HS-27A (cell line): ENCODE data around the gene GRB7.
"Not testable (repeated sequence)": the region's sequence is repeated elsewhere in the genome, so short reads cannot be mapped to it uniquely, and the experiment has no call there.

Source experiments
- DNase-seq: peaks from one replicate; pipeline ENCODE4 v3.0.0-alpha.2; 2012; ENCODE audit warnings: low read depth, missing footprints

GRB7 gene

DNA sequence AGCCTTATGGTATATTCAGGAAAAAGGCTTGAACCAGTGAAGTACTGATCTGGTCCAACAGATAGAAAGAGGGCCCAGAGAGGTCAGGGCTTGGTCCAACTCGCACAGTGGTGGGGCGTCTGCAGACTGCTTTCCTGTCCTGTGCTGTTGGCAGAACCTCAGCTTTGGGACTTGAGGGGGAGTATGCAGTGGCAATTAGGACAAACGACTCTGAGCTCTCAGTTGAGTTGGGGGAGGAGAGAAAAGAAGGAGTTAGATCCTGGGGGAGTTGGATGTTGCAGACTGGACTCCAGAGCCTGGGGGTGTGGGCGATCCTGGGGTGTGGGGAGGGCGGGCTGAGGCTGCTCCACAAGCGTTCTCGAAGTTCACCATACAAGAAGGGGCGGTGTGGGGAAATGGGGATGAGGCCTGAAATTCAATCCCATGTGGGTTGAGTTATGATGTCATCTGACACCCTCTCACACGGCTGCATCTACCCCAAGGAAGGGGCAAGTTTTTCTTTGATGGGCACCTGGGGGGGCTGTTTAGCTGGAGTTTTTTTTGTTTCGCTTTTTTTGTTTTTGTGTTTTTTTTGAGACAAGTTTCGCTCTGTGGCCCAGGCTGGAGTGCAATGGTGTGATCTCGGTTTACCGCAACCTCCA, 14.6 kb downstream of the GRB7 start:
- no peak for DNase-seq

DNA sequence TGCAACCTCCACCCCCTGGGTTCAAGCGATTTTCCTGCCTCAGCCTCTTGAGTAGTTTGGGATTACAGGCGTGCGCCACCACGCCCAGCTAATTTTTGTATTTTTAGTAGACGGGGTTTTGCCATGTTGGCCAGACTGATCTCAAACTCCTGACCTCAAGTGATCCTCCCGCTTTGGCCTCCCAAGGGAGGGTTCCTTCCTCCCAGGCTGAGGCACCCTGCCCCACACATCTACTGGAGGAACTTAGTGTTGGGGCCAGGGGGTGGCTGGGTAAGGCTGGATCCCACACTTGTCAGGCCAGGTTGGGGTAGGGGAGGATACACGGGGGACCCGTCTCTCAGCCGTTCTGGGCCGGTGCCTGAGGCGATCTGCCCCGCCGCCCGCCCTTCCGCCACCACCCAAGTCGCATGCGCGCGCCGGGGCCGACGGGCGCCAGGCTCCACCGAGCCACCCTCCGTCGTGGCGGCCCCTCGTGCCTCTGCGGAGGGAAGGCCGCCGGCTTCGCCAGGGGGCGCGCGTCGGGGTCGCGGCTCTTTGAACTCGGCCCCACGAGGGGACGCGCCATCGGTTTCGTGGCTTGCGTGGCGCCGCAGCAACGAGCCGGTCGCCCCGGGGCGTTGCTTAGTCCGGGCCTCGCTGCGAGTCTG, 15.9 kb downstream of the GRB7 start:
- DNase-seq = no peak

DNA sequence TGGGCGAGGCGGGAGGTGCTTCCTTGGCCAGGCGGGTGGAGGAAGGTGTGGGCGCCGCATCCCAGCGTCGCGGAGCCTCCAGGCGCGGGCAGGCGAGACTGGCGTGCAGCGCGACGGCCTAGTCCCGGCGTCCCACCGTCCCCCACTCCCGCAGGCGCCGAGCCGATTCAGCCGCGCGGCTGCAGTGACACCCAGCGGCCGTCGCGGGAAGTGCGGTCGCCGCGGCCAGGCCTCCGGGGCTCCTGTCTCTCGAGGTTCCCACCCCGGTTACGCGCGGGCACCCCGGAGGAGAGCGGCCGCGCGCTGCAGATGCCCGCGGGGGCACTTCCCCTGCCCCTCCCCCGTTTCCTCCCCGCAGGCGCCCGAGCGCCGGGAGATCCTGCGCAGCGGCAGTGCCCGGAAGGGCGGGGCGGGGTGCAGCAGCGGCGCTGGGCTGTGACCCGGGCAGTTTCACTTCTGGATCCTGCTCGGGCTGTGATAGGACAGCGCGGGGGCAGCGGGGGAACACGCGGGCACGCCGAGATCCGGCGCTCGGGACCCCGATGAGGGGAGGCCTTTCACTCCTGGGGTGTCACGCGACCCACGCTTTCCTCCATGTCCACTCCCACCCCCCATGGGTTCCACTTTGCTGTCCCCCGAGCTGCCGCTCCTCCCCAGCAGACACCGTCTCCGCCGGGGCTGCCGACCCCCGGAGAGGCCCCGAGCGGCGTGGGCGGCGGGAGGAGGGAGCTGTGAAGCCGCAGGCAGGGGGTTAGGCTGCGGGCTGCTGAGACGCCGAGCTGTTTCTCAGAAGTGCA, 16.6 kb downstream of the GRB7 start:
- DNase-seq = peak; percentile 56

DNA sequence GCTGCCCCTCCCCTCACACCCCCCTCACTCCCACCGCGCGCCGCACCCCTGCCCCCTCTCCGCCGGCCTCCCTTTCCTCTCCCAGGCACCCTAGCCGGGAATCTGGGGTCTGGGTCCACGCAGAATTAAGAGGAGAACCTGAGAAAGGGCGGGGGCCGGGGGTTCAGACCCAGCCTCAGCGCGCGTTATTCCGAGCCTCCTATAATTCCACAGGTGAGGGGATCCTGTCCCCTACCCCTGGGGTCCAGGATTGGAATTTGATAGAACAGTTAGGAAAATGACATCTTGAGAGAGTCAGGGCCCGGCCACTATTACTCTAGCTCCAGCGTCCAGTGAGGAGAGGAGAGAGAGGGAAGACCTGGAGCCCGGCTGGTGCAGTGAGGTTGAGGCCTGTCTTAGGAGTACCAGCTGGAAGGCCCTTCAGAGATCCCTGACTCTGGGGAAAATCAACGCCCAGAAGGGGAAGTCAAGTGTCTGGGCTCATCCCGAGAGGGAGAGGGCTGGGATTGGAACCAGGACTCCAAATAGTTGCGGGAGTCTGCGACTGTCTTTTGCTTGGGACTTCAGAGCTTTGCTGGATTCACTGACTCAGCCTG, 17.3 kb downstream of the GRB7 start:
- no peak for DNase-seq

DNA sequence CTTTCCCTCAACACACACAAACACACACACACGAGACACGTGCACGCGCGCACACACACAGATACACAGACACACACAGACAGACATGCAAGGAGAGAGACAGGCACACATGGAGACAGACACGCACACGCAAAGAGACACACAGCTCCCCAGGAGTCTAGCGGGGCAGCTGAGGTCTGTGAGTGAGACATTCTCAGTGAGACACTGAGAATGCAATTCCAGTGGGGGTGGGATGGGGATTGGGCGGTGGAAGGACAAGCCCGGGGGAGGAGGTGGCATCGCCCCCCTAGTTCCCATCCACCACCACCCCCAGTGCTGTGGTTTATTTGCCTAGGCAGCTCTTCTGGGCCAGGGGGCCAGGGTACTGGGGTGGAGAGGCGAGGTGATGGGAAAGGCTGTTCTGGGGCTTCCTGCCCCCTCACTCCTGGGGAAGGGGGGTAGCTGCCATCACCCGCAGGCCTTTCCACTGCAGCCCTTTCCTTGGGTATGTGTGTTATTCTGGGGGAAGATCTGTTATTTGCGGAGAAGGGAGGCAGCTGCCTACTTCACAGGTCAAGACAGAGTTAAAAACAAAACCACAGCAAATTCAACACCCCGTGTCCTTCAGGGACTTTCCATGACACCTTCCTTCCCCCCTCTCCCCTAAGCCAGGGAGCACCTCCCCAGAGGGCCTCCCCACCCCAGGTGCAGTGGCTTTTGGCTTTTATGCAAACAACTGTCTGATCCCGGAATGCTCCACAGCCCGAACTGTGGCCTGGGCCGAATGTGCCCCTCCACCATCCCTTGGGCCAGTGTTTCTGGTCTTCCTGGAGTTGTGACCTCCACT, 18.0 kb downstream of the GRB7 start:
- DNase-seq = no peak

DNA sequence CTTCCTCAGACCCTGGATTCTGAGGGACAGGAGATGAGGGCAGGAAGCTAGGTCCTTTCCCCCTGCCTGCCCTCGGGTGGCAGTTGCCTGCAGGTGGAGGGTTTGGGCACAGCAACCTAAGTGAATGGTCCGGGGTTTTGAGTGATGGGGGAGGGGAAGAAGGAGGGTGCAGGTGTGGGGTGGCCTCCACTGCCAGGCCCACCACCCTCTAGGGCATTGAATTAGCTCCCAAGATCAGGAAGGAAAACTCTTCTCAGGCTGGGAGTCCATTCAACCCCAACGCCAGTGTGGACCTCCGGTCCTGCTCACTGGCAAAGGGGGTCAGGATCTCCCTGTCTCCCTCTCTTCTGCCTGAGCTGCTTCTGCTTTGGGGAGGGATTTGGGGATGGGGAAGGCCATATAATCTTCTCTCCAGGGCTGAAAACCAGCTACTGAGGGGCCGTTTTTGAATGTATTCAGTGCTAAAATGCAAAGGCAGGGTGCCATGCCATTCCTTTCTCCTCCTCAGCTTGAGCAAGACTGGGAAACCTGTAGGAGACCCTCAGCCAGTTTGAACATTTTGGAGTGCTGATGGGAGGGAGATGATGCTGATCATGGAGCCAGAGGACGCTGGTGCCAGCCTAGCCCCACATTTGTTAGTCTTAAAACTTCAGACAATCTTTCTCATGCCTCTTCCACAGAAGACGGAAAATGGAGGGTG, 18.8 kb downstream of the GRB7 start:
- DNase-seq = no peak

DNA sequence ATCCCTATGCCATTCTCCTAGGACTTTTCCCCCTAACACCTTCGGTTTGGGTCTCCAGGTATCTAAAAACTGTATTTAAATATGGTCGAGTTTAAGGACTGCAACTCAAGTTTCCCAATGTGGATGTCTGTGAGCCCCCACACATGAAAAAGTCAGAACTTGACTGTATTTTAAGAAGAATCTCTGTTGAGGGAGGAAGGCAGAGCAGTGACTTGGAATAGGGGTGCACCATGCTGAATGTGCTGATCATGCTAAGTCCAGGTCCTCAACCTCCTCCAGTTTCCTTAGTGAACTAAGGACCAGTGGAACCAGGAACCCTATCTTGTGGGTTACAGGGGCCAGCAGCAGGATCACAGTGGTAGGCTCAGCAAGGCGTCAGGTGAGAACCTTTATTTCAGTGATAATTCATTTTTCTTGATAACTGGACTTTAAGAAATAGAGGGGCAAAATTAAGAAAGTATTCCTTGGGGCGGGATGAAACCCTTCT, 19.5 kb downstream of the GRB7 start:
- DNase-seq = no peak

DNA sequence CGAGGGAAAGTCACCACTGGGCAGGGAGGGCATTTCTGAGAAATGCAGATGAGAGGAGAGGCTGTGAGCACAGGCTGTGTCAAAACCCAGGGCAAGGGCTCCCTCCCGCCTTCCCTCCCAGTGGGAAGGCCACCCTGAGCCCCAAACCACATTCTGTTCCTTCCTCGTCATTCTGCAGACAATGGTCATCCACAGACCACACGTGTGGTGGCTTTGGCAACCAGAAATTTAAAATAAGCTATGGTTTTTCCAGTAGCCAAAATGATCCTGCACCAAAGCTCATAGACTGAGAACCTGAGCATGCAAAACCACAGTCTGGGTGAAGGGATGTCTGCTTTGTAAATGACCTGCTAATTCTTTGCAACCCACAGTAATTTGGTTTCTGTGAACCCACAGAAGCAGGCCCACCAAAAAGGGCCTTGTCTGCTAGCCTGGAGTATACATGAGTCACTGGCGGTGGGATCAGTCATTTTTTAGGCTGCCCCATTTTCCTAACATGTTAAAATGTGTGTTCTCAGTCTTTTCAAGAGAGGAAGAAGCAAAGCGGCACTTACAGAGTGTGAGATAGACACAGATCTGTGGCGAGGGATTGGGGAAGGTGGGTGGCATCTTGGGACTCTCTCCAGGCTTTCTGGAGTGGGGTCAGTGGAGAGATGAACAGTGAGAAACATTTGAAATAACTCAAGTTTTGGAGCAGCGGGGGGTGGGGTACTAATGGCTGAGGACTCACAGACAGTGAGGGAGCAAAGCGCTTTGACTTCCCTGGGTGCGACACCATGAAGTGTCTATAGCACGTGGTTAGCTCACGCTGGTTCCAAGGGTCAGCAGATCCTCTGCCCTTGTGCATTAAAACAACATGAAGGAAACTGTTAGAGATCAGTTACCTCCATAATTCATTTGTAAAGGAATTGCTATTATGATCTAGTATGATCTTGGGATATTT, 20.5 kb downstream of the GRB7 start:
- DNase-seq = no peak

DNA sequence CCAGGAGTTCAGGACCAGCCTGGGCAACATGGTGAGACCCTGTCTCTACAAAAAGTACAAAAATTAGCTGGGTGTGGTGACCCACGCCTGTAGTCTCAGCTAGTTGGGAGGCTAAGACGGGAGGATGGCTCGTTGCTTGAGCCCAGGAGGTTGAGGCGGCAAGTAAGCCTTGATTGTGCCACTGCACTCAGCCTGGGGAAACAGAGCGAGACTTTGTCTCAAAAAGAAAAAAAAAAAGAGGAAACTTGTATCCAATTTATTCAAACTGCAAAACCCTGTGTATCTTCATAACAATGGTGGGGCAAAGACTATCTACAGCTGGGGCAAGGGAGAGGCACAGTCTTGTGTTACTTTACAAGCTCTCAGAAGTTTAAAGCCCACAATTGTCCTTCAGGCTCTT, 21.5 kb downstream of the GRB7 start:
- no peak for DNase-seq

DNA sequence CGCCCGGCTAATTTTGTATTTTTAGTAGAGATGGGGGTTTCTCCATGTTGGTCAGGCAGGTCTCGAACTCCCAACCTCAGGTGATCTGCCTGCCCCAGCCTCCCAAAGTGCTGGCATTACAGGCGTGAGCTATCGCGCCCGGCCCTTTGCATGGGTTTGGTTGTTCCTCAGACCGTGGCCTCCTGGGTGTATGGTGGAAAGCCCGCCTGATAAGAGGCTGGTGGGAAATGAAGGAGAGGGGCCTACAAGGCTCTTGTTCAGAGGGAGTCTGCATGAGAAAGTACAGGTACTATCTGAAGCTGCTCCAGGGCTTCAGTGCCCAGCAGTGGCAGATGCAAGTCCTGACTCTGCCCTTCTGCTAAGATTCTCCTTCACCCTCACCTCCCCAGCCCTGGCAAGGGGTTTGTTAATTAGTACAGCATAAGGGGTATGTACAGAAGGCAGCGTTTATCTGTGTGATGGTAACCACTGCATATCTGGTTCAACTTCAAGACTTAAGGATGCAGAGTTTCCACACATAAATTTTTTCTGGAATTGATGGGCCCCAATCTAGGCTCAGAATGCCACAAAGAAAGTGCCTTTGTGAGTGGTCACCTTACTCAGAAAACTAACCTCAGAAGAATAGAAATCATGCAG, 24.2 kb downstream of the GRB7 start:
- no peak for DNase-seq

DNA sequence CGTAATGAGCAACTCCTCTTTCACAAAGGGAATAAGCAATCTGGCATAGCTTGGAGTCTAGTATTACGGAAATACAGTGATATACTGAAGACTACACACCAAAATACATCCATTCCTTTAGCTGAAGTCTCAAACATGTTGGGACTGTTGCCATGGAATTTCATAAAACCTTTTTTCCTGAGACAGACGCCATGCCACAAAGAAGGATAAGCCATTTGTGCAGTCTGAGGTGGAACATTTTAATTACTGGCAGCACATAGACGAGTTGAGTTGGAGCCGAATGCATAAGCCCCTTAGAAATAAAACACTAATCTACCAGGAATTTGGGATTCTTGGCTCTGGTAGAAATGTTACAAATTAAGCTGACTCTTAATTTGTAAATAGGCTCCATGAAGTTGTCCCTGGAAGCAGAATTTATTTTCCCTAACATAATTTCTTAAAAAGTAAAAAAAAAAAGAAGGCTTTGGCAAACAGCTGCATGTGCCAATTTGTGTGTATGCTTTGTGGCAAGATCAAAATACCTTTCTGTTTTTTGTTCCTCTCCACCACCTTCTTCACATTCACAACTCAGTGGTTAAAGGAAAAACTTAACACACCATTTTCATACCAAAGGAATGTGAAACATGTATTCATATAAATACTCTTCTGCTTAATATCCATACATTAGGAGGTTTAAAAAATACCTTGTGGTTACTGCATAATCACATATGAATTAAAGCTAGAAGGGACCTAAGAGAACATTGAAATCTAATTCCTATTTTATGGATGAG, 25.5 kb downstream of the GRB7 start:
- DNase-seq = no peak

DNA sequence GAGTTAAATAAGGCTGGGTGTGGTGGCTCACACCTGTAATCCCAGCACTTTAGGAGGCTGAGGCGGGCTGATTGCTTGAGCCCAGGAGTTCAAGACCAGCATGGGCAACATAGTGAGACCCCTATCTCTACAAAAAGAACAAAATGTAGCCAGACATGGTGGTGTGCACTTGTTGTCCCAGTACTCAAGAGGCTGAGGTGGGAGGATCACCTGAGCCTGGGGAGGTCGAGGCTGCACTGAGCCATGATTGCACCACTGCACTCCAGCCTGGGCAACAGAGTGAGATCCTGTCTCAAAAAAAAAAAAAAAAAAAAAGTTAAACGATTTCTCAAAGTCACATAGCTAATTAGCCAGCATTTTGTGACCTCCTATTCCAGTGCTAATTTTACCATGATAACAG, 26.4 kb downstream of the GRB7 start:
- not testable (repeated sequence) for DNase-seq

DNA sequence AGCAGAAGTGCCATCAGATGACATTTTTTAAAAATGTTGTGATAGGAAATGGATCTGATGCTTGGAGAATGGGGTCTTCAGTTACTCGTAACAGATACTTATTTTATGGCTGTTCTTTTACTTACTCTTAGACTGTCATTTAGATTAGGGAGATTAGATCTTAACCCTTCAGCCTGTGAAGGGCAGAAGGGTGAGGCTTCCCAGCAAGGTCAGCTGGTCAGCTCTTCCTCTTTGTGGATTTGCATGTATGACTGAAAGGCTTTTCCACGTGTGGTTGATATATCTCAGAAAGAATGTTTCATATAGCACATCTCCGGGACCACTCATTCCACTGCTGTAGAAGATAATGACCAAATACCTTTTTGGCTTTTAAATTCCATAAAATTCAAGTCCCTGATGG, 27.4 kb downstream of the GRB7 start:
- no peak for DNase-seq

DNA sequence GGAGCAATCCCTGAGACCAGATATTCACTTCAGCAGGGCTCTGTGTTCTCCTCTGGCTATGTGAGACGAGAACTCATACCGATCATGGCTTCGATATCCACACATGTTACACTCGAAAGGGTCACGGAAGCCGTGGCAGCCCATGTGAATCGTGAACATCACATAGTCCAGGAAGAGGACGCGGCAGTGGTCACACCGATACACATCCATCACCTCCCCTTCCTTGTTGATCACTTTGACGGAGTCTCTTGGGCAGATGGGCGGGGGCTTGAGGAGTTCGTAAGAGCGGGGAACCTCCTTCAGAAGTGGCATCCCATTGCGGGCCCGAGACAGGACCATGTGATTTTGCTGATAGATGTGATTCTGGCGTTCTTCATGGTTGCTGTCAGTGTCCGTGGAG, 28.0 kb downstream of the GRB7 start:
- DNase-seq = no peak

DNA sequence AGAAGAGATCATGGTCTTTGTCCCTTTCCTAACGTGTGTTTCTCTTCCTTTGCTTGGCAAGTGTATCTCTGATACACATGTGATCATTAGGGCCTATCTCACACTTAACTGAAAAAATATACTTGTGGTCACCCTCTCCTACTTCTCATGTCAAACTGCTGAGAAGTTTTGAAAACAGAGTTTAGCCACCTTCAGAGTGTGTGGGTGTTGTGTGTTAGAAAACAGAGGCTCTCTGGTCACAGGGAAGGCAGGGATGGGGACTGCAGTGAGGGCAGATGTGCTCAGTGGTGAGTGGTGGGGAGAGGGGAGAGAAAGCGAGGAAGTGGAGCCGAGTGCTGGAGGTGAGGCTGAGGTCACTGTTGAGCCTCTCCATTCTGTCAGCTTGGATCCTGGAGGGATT, 29.4 kb downstream of the GRB7 start:
- no peak for DNase-seq

DNA sequence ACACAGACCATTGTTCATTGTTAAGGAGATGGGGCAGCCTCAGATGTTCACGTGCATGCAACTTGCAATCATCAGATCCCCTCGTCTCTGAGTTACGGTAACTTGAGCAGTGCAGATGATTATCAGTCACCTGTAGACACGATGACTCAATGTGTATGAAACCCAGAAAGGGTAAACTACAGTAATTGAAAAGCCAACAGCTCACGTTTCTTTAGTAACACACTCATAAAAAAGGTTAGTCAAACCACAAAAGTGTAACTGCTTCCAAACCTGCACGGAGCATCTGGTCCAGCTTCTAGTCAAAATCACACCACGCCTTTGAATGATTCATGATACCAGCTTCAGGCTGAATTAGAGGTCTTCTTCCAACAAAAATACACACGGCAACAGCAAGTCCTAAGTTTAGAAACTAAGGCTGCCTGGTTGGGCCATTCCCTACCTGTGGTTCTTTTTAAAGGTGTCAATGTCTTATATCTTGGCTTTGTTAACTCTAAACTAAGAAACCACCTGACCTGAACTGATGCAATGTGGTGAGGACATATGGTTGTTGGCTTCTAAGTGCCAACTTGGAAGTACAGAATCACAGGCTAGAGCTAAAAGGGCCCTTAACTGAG, 32.3 kb downstream of the GRB7 start:
- no peak for DNase-seq

DNA sequence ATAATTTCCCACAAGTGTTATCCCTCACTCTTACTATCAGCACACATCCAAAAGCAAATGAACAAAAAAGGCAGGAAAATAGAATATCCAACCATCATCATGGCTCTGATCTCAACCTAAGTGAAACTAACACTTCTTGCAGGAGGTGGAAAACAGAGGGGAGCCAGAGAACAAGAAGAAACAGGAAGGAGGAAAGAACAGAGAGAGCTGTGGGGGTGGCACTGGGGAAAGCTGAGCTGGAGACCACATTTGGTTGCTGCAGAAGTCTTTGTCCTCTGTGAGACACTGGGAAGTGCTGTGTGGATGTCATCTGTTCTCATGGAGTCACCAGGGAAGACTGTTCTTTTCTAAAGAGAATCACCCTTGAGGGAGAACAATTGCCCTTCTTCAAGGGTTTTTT, 34.7 kb downstream of the GRB7 start:
- no peak for DNase-seq
